Mucosa of stomach (tissue), 1 donor: Measurements from ENCODE around the gene RNF214.

Experiments
- H3K27me3 ChIP-seq: one replicate; pipeline ENCODE4 v1.7.0; 2013; ENCODE audit warnings: mild to moderate bottlenecking, low read length; ENCODE audit not compliant: control insufficient read depth, insufficient read depth
- H3K36me3 ChIP-seq: one replicate; pipeline ENCODE4 v1.7.0; 2013; ENCODE audit warnings: low read length; ENCODE audit not compliant: control insufficient read depth, insufficient read depth
- H3K4me1 ChIP-seq: one replicate; pipeline ENCODE4 v1.7.0; 2013; ENCODE audit warnings: mild to moderate bottlenecking, low read length; ENCODE audit not compliant: control insufficient read depth, insufficient read depth
- H3K4me3 ChIP-seq: one replicate; pipeline ENCODE4 v1.7.0; 2013; ENCODE audit warnings: low read length
- H3K9ac ChIP-seq: one replicate; pipeline ENCODE4 v1.7.0; 2013; ENCODE audit warnings: mild to moderate bottlenecking, low read length, moderate library complexity
- H3K9me3 ChIP-seq: one replicate; pipeline ENCODE4 v1.7.0; 2013; ENCODE audit warnings: mild to moderate bottlenecking, low read length, moderate library complexity; ENCODE audit not compliant: control insufficient read depth
- donor health status: Pancreatic carcinoma.

The RNF214 gene

GRCh38 chr11:117220999-117221774 is 11.3 kb upstream of the RNF214 start:
- Histone ChIP-seq H3K9ac (peak overlapping the region; percentile 23), H3K4me3 (no peak overlapping the region), H3K27me3 (no peaks in the 10 kb centered on the region), H3K9me3 (no peaks in the 10 kb centered on the region), H3K36me3 (peaks cover 25% of the 10 kb centered on the region), H3K4me1 (peaks cover 84% of the 10 kb centered on the region)

- H3K9ac ChIP-seq, result no peak overlapping the region
- no peak overlapping the region for H3K4me3 ChIP-seq
- no peaks in the 10 kb centered on the region for H3K27me3 ChIP-seq
- H3K9me3 ChIP-seq, result no peaks in the 10 kb centered on the region
- peaks cover 86% of the 10 kb centered on the region for H3K4me1 ChIP-seq
- peaks cover 26% of the 10 kb centered on the region for H3K36me3 ChIP-seq
Observed at GRCh38 chr11:117221775-117222517, 10.5 kb upstream of the RNF214 start.

GRCh38 chr11:117222991-117223740 is 9.3 kb upstream of the RNF214 start:
- Histone ChIP-seq H3K36me3 (peaks cover 33% of the 10 kb centered on the region), H3K27me3 (no peaks in the 10 kb centered on the region), H3K4me1 (peaks cover 81% of the 10 kb centered on the region), H3K4me3 (no peak overlapping the region), H3K9ac (no peak overlapping the region), H3K9me3 (no peaks in the 10 kb centered on the region)

- Histone ChIP-seq H3K9ac (peak overlapping the region; percentile 38), H3K9me3 (no peaks in the 10 kb centered on the region), H3K4me3 (peak overlapping the region; percentile 7), H3K27me3 (no peaks in the 10 kb centered on the region), H3K4me1 (peaks cover 72% of the 10 kb centered on the region), H3K36me3 (peaks cover 30% of the 10 kb centered on the region)
Observed at GRCh38 chr11:117223741-117224689, 8.5 kb upstream of the RNF214 start.

- Histone ChIP-seq H3K9me3 (no peaks in the 10 kb centered on the region), H3K9ac (no peak overlapping the region), H3K27me3 (no peaks in the 10 kb centered on the region), H3K4me3 (no peak overlapping the region), H3K36me3 (peaks cover 35% of the 10 kb centered on the region), H3K4me1 (peaks cover 67% of the 10 kb centered on the region)
Observed at GRCh38 chr11:117225553-117226170, 6.8 kb upstream of the RNF214 start.

GRCh38 chr11:117226388-117227385 is 5.8 kb upstream of the RNF214 start:
- no peaks in the 10 kb centered on the region for H3K9me3 ChIP-seq
- no peak overlapping the region for H3K9ac ChIP-seq
- peaks cover 35% of the 10 kb centered on the region for H3K36me3 ChIP-seq
- no peak overlapping the region for H3K4me3 ChIP-seq
- H3K4me1 ChIP-seq, result peaks cover 64% of the 10 kb centered on the region
- H3K27me3 ChIP-seq, result no peaks in the 10 kb centered on the region

- Histone ChIP-seq H3K27me3 (no peaks in the 10 kb centered on the region), H3K9me3 (no peaks in the 10 kb centered on the region), H3K4me3 (no peak overlapping the region), H3K4me1 (peaks cover 56% of the 10 kb centered on the region), H3K36me3 (peaks cover 35% of the 10 kb centered on the region), H3K9ac (no peak overlapping the region)
Observed at GRCh38 chr11:117228091-117228490, 4.4 kb upstream of the RNF214 start.

- Histone ChIP-seq H3K4me3 (no peak overlapping the region), H3K9me3 (no peaks in the 10 kb centered on the region), H3K36me3 (peaks cover 27% of the 10 kb centered on the region), H3K9ac (peak overlapping the region; percentile 99), H3K27me3 (no peaks in the 10 kb centered on the region), H3K4me1 (peaks cover 49% of the 10 kb centered on the region)
Observed at GRCh38 chr11:117229411-117229810, 3.1 kb upstream of the RNF214 start.

GRCh38 chr11:117229931-117230285 is 2.6 kb upstream of the RNF214 start:
- H3K27me3 ChIP-seq, result no peaks in the 10 kb centered on the region
- peak overlapping the region; percentile 86 for H3K4me3 ChIP-seq
- H3K9me3 ChIP-seq, result no peaks in the 10 kb centered on the region
- H3K36me3 ChIP-seq, result peaks cover 26% of the 10 kb centered on the region
- H3K4me1 ChIP-seq, result peaks cover 44% of the 10 kb centered on the region
- peak overlapping the region; percentile 99 for H3K9ac ChIP-seq

GRCh38 chr11:117230286-117230961 is 2.0 kb upstream of the RNF214 start:
- Histone ChIP-seq H3K27me3 (no peaks in the 10 kb centered on the region), H3K4me1 (peaks cover 39% of the 10 kb centered on the region), H3K4me3 (peak overlapping the region; percentile 86), H3K9ac (peak overlapping the region; percentile 99), H3K9me3 (no peaks in the 10 kb centered on the region), H3K36me3 (peaks cover 26% of the 10 kb centered on the region)
